HUDEP-2 (cell line): ENCODE results near the gene PFKFB3.
"Not testable (repeated sequence)": the region's sequence is repeated elsewhere in the genome, so short reads cannot be mapped to it uniquely, and the experiment has no call there.

Experiments used
- DNase-seq, 76 experiments: peaks; one replicate each; lab custom pipeline; 2025; ENCODE audit not compliant: unreplicated experiment in 76 of 76; lab: John Stamatoyannopoulos, UW

PFKFB3 gene

GRCh38 chr10:6232846-6233724 lies 30.4 kb downstream of the PFKFB3 start:
- DNase-seq: no peak

- DNase-seq: no peak
Measured at GRCh38 chr10:6233725-6234277, 31.1 kb downstream of the PFKFB3 start.

- DNase-seq: no peak
Measured at GRCh38 chr10:6234371-6234770, 31.6 kb downstream of the PFKFB3 start.

- no peak for DNase-seq
Measured at GRCh38 chr10:6236349-6237198, 33.8 kb downstream of the PFKFB3 start.

- DNase-seq: no peak
Measured at GRCh38 chr10:6237199-6237530, 34.4 kb downstream of the PFKFB3 start.

GRCh38 chr10:6238587-6239212 lies 36.0 kb downstream of the PFKFB3 start:
- not testable (repeated sequence) for DNase-seq

GRCh38 chr10:6239213-6239991 lies 36.7 kb downstream of the PFKFB3 start:
- peak in 46 of 76 experiments; percentile 2 to 65 (median 20) for DNase-seq

GRCh38 chr10:6240254-6240653 lies 37.5 kb downstream of the PFKFB3 start:
- no peak for DNase-seq

- DNase-seq: no peak
Measured at GRCh38 chr10:6242089-6242488, 39.4 kb downstream of the PFKFB3 start.

- DNase-seq: no peak
Measured at GRCh38 chr10:6244510-6244909, 41.8 kb downstream of the PFKFB3 start.

- DNase-seq: no peak
Measured at GRCh38 chr10:6247041-6247712, 44.4 kb downstream of the PFKFB3 start.

GRCh38 chr10:6248908-6249307 lies 46.2 kb downstream of the PFKFB3 start:
- not testable (repeated sequence) for DNase-seq

GRCh38 chr10:6249698-6250097 lies 47.0 kb downstream of the PFKFB3 start:
- no peak for DNase-seq

GRCh38 chr10:6250745-6251144 lies 48.0 kb downstream of the PFKFB3 start:
- no peak for DNase-seq

GRCh38 chr10:6254201-6254600 lies 51.5 kb downstream of the PFKFB3 start:
- DNase-seq: no peak

GRCh38 chr10:6255548-6256061 lies 52.9 kb downstream of the PFKFB3 start:
- no peak for DNase-seq

- no peak for DNase-seq
Measured at GRCh38 chr10:6256439-6256838, 53.7 kb downstream of the PFKFB3 start.

GRCh38 chr10:6259153-6259552 lies 56.4 kb downstream of the PFKFB3 start:
- no peak for DNase-seq

- DNase-seq: no peak
Measured at GRCh38 chr10:6260843-6261242, 58.1 kb downstream of the PFKFB3 start.
